GM19463 (cell line): ENCODE data around the gene F5.

ENCODE experiments used
- ATAC-seq: cut with Tn5 transposase; IDR thresholded peaks from one replicate; pipeline ENCODE4 v1.9.1; 2021; ENCODE audit warnings: mild to moderate bottlenecking, moderate library complexity; ENCODE audit not compliant: unreplicated experiment

Gene F5

GRCh38 chr1:169588785-169589485, 2.7 kb upstream of the F5 start:
- ATAC-seq, result no peak

- ATAC-seq, result no peak
Observed at GRCh38 chr1:169588112-169588511, 1.8 kb upstream of the F5 start.

GRCh38 chr1:169586067-169586394, 250 bp downstream of the F5 start:
- ATAC-seq, result peak; percentile 10

- ATAC-seq, result no peak
Observed at GRCh38 chr1:169585181-169585580, 1.1 kb downstream of the F5 start.

- no peak for ATAC-seq
Observed at GRCh38 chr1:169584483-169585144, 1.7 kb downstream of the F5 start.

- no peak for ATAC-seq
Observed at GRCh38 chr1:169577981-169578738, 8.1 kb downstream of the F5 start.

GRCh38 chr1:169576935-169577331, 9.3 kb downstream of the F5 start:
- no peak for ATAC-seq

- no peak for ATAC-seq
Observed at GRCh38 chr1:169576241-169576934, 9.9 kb downstream of the F5 start.

- no peak for ATAC-seq
Observed at GRCh38 chr1:169574336-169574735, 11.9 kb downstream of the F5 start.

- no peak for ATAC-seq
Observed at GRCh38 chr1:169572187-169572586, 14.1 kb downstream of the F5 start.

- ATAC-seq, result no peak
Observed at GRCh38 chr1:169571450-169571849, 14.8 kb downstream of the F5 start.

- ATAC-seq, result no peak
Observed at GRCh38 chr1:169570172-169570574, 16.1 kb downstream of the F5 start.

- ATAC-seq, result no peak
Observed at GRCh38 chr1:169568497-169568896, 17.8 kb downstream of the F5 start.

GRCh38 chr1:169565335-169566271, 20.7 kb downstream of the F5 start:
- ATAC-seq, result no peak

GRCh38 chr1:169563650-169564049, 22.6 kb downstream of the F5 start:
- no peak for ATAC-seq

- no peak for ATAC-seq
Observed at GRCh38 chr1:169563019-169563615, 23.2 kb downstream of the F5 start.

- ATAC-seq, result no peak
Observed at GRCh38 chr1:169561692-169562091, 24.6 kb downstream of the F5 start.

GRCh38 chr1:169557131-169557530, 29.1 kb downstream of the F5 start:
- ATAC-seq, result no peak

GRCh38 chr1:169550294-169550693, 36.0 kb downstream of the F5 start:
- ATAC-seq, result no peak

- no peak for ATAC-seq
Observed at GRCh38 chr1:169548282-169548681, 38.0 kb downstream of the F5 start.
